T-helper 2 cell treated with Interferon-gamma antibody and Interleukin-4, amounts not matched to agents 100 ng/mL and 5 ng/mL, for 36 hours (primary cell): ENCODE measurements around the gene RNGTT. TPM values are rescaled to one million over a fixed set of nuclear protein-coding genes. Genes with fewer than 3 reads are reported as not detected.

Experiments
- intact Hi-C: fragments of 100-400 bp; cut with micrococcal nuclease; formaldehyde crosslinking; loops from one replicate; pipeline ENCODE4 v1.15.1; 2023
- total RNA-seq: library from RNA; stranded (reverse); gene quantifications from 2 replicates; pipeline ENCODE4 v1.2.3, GENCODE V29; 2022

Gene RNGTT
- total RNA-seq, 1 donor from 2014 or later, result 23.0 TPM

DNA sequence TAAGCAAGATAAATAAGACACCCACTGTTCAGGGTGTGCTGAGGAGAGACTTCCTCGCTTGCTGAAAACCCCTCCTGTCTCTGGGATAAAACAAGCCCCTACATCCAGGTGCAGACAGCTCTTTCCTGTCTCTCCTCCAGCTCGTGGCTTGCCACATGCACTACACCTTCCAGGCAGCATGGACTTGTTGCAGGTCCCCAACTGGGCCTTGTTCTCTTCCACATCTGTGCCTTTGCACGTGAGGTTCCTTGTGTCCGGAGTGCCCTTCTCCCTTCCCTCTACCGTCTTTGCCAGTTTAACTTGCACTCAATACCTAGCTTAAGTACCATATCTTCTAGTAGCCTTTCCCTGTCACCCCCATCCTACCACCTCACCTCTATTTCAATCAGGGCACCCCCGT lies 397.6 kb downstream of the RNGTT start:
- intact Hi-C loops, result no loop called here

DNA sequence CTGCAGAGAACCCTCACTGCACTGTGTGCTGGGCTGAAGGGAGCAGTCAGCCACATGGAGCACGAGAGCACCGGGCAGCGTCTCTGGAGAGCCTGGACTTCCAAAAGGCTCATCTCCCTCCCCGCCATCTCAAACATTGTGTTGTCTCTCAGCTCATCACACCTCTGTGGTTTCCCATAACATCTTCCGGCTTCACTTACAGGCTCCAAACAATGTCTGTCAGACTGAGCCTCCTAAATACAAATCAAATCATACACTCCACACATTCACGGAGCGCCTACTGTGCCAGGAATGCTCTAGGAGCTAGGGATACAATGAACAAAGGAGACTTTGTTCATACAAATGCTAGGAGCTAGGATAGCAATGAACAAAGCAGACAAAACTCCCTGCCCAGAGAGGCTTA lies 398.0 kb downstream of the RNGTT start:
- intact Hi-C loops, result no loop called here

DNA sequence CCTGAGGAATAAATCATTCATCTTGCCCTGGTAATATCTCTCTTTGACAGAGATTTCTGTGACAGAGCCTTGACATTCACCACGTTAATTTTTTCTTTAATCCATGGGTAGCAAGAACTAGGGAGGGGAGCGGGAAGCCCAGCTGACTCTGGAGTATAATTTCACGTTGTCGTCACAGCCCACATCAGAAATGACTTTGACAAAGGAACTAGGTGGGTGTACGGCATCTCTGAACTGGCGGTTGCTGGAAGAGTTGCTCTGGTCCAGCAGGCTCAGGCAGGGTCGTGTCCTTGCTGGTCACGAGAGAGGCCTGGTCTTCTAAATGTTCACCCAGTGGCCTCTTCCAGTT lies 400.2 kb downstream of the RNGTT start:
- intact Hi-C loops, result no loop called here

DNA sequence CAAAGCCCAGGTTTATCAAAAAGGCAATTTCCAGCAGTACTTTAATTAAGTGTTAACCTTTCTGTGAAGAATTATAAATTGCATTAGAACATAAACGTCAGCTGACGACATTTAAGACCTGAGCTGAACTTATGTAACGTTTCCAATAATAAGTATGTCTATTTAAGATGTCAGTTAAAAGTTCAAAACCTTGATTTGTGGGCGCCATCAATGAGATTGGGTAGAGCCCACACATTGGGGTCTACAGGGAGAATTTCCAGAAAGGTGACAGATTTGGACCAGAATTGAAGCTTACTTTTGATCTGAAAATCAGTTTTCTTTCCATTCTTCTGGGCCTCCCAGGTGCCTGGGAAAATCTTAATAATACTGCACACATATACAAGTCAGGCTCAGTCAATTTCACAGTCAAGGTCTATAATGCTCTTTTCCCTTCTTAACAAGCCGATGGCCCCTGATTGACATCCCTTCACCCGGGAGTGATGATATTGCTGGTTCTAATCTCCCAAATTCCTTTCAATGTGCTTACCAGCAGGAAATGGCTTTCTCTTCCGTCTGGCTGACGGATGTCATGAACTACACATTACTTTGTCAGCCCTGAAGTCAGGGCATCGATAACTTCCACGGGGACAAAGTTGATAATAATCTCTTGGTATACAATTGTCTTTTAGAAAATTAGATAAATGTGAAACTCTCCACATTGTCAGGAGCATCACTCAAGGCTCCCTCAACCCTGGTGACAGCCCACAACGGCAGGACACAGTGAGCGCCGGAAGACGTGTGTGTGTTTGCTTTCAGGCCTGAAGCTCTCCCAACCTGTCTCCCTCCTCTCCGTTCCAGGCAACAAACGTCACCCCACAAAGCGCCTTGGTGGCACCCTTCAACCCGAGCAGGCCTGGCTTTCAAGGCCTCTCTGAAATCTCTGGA lies 400.8 kb downstream of the RNGTT start:
- intact Hi-C loops, result no loop called here

DNA sequence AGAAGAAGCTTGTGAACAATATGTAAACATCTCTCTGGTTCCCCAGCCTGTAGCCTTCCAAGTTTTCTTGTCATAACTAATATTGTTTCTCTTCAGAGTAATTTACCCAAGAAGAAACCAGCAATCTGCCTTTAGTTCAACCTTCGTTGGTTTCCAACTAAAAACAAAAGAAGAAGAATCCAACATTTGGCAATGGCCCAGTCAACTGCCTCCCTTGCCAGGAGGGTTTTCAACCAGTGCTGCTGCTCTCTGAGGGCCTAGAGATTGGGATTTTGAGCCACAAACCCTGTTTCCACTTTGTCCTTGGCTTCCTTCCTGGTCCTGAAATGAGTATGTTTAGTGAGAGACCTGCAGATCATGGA lies 401.5 kb downstream of the RNGTT start:
- intact Hi-C loops, result no loop called here

DNA sequence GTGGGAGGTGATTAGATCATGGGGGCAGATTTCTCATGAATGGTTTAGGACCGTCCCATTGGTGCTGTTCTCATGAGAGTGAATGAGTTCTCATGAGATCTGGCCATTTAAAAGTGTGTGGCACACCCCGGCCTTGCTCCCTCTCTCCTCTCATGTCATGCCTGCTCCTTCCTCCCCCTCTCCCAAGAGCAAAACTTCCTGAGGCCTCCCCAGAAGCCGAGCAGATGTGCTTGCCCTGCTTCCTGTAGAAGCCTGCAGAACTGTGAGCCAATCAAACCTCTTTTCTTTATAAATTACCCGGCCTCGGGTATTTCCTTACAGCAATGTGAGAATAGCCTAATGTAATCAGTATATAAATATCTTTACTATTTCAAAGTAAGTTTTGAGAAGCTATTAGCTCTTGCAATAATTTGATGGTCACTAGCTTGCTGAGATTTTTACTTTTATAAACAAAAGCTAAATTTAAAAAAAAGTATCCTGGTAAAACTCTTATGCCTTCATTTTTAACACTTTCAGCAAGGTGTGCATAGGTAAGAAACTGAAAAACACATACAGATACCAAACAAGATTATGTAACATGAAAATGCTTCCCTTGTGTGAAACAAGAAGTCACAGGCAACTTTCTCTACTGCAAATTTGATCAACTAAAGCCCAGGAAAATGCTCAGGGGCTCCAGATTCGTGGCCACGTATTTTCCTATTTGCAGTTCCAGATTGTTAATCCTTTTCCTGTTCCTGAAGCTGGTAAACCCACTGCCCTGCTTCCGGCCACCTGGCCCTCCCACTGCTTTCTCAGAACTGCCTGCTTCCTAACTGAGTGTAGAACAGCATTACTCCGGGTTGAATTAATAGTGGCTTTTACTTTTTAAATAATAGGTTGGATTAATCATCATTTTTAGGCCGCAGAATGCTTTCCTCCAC lies 402.1 kb downstream of the RNGTT start:
- intact Hi-C loops, result no loop called here

Other genes starting within 250 kb of the RNGTT start
- gene PNRC1, start 117.1 kb upstream of the RNGTT start, total RNA-seq, result 63.9 and 64.0 TPM in 2 replicates
- gene SRSF12, start 154.5 kb upstream of the RNGTT start, total RNA-seq, result not detected in 2 replicates
- 15.1 and 15.3 TPM in 2 replicates for gene PM20D2, start 182.4 kb upstream of the RNGTT start, total RNA-seq